Loucy (cell line): ENCODE data around the gene LRRC25.
"Not testable (repeated sequence)": the region's sequence is repeated elsewhere in the genome, so short reads cannot be mapped to it uniquely, and the experiment has no call there.

Experiments
- H2AFZ ChIP-seq: fragments of 200-600 bp; sonication (generic); 2 replicates; pipeline ENCODE4 v1.6.0; 2016; ENCODE audit warnings: antibody characterized with exemption, mild to moderate bottlenecking, low read length, moderate library complexity
- H3F3A ChIP-seq: fragments of 200-600 bp; 2 replicates; pipeline ENCODE4 v1.6.0; 2016; ENCODE audit warnings: antibody characterized with exemption, low read depth, mild to moderate bottlenecking
- H3K27me3 ChIP-seq: fragments of 200-600 bp; sonication (generic); 2 replicates; pipeline ENCODE4 v1.6.1; 2014; ENCODE audit warnings: low read length, mild to moderate bottlenecking; ENCODE audit not compliant: insufficient read depth, poor library complexity, severe bottlenecking
- H3K36me3 ChIP-seq: fragments of 200-600 bp; sonication (generic); 2 replicates; pipeline ENCODE4 v1.6.1; 2016; ENCODE audit warnings: low read length; ENCODE audit not compliant: insufficient read depth
- H3K4me1 ChIP-seq: fragments of 200-600 bp; sonication (generic); 2 replicates; pipeline ENCODE4 v1.5.1; 2014; ENCODE audit warnings: low read length, mild to moderate bottlenecking; ENCODE audit not compliant: insufficient read depth, poor library complexity, severe bottlenecking
- H3K4me2 ChIP-seq: fragments of 200-600 bp; sonication (generic); 2 replicates; pipeline ENCODE4 v1.6.0; 2014; ENCODE audit warnings: antibody characterized with exemption, low read length, low read depth, mild to moderate bottlenecking; ENCODE audit not compliant: poor library complexity, severe bottlenecking
- H3K4me3 ChIP-seq: fragments of 200-600 bp; sonication (generic); 2 replicates; pipeline ENCODE4 v1.5.1; 2014; ENCODE audit warnings: low read length, mild to moderate bottlenecking, mixed read lengths; ENCODE audit not compliant: poor library complexity, severe bottlenecking
- H3K79me2 ChIP-seq: fragments of 200-600 bp; sonication (generic); 2 replicates; pipeline ENCODE4 v1.6.1; 2014; ENCODE audit warnings: low read length; ENCODE audit not compliant: insufficient read depth
- H3K9ac ChIP-seq: fragments of 200-600 bp; sonication (generic); 2 replicates; pipeline ENCODE4 v1.6.0; 2014; ENCODE audit warnings: mild to moderate bottlenecking, low read depth, low read length, moderate library complexity; ENCODE audit not compliant: poor library complexity, severe bottlenecking
- H3K9me2 ChIP-seq: fragments of 200-600 bp; sonication (generic); replicated peaks from 2 replicates; pipeline ENCODE4 v1.6.1; 2016; ENCODE audit warnings: low read depth, low read length, mixed read lengths
- H3K9me3 ChIP-seq: fragments of 200-600 bp; sonication (generic); 2 replicates; pipeline ENCODE4 v1.6.1; 2014; ENCODE audit warnings: mild to moderate bottlenecking, antibody characterized with exemption, low read length, low read depth; ENCODE audit not compliant: insufficient read depth
- H4K20me1 ChIP-seq: fragments of 200-600 bp; sonication (generic); 2 replicates; pipeline ENCODE4 v1.6.0; 2014; ENCODE audit warnings: antibody characterized with exemption, low read length, mild to moderate bottlenecking; ENCODE audit not compliant: insufficient read depth, poor library complexity, severe bottlenecking
- EZH2phosphoT487 ChIP-seq: fragments of 200-600 bp; IDR thresholded peaks from 2 replicates; pipeline ENCODE4 v1.6.1; 2018; ENCODE audit warnings: antibody characterized with exemption, mild to moderate bottlenecking, moderate library complexity, borderline replicate concordance
- TF ChIP-seq, protein P1 (sequence below): fragments of 200-600 bp; sonication (generic); conservative IDR thresholded peaks from 2 replicates; pipeline ENCODE4 v1.5.1; 2014; ENCODE audit warnings: mild to moderate bottlenecking, antibody characterized with exemption, low read length

Gene LRRC25

GRCh38 chr19:18412610-18413239 lies 15.3 kb upstream of the LRRC25 start:
- Histone ChIP-seq H3K9ac (no peak overlapping the region), H3K79me2 (no peaks in the 10 kb centered on the region), H3K36me3 (no peaks in the 10 kb centered on the region), H4K20me1 (no peaks in the 10 kb centered on the region), H3K4me1 (peaks cover 40% of the 10 kb centered on the region), H3K9me3 (no peaks in the 10 kb centered on the region), H3K27me3 (no peaks in the 10 kb centered on the region), H3K4me3 (no peak overlapping the region), H3K9me2 (no peaks in the 10 kb centered on the region), H3K4me2 (no peak overlapping the region), H3F3A (peaks cover 17% of the 10 kb centered on the region; the same call in 1 of the 2 replicates), H2AFZ (no peak overlapping the region)
- TF ChIP-seq EZH2phosphoT487 = no peak
- TF ChIP-seq, protein P1, sequence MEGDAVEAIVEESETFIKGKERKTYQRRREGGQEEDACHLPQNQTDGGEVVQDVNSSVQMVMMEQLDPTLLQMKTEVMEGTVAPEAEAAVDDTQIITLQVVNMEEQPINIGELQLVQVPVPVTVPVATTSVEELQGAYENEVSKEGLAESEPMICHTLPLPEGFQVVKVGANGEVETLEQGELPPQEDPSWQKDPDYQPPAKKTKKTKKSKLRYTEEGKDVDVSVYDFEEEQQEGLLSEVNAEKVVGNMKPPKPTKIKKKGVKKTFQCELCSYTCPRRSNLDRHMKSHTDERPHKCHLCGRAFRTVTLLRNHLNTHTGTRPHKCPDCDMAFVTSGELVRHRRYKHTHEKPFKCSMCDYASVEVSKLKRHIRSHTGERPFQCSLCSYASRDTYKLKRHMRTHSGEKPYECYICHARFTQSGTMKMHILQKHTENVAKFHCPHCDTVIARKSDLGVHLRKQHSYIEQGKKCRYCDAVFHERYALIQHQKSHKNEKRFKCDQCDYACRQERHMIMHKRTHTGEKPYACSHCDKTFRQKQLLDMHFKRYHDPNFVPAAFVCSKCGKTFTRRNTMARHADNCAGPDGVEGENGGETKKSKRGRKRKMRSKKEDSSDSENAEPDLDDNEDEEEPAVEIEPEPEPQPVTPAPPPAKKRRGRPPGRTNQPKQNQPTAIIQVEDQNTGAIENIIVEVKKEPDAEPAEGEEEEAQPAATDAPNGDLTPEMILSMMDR = no peak

DNA sequence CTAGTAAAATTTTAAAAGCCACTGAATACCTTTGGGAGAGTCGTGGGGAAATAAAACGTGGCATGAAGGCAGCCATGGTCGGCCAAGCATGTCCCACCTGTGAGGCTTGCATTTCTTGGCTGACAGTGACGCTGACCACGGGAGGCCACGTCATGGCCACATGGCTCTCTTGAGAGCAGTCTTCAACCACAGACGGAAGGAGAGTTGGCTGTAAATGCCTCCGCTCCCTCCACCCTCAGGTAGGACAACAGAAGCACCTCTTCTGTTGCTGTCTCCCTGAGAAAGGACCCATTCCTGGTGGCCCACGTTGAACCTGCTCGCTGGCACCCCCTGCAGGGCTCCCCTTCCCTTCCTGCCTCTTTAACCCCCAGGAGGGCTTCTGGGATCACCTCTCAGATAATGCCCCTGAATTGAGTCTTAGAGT lies 10.6 kb upstream of the LRRC25 start:
- peak overlapping the region; percentile 6 for H3K4me3 ChIP-seq
- H3K9ac ChIP-seq = peak overlapping the region; percentile 39
- H2AFZ ChIP-seq = peak overlapping the region; percentile 89
- H3K4me2 ChIP-seq = peak overlapping the region; percentile 60
- no peaks in the 10 kb centered on the region for H3F3A ChIP-seq
- H3K9me2 ChIP-seq = no peaks in the 10 kb centered on the region
- H4K20me1 ChIP-seq = no peaks in the 10 kb centered on the region
- no peaks in the 10 kb centered on the region for H3K36me3 ChIP-seq
- peaks cover 4% of the 10 kb centered on the region for H3K4me1 ChIP-seq
- no peaks in the 10 kb centered on the region for H3K9me3 ChIP-seq
- no peaks in the 10 kb centered on the region for H3K79me2 ChIP-seq
- no peaks in the 10 kb centered on the region for H3K27me3 ChIP-seq
- TF ChIP-seq EZH2phosphoT487 = no peak
- TF ChIP-seq, protein P1 = peak; percentile 77

- H3K4me2 ChIP-seq = no peak overlapping the region
- H3K9me2 ChIP-seq = no peaks in the 10 kb centered on the region
- no peaks in the 10 kb centered on the region for H3K27me3 ChIP-seq
- H3K4me1 ChIP-seq = peaks cover 10% of the 10 kb centered on the region
- no peaks in the 10 kb centered on the region for H3F3A ChIP-seq
- H3K79me2 ChIP-seq = no peaks in the 10 kb centered on the region
- H3K4me3 ChIP-seq = no peak overlapping the region
- H3K36me3 ChIP-seq = no peaks in the 10 kb centered on the region
- H2AFZ ChIP-seq = no peak overlapping the region
- no peak for TF ChIP-seq EZH2phosphoT487
- TF ChIP-seq, protein P1 = no peak
- H3K9ac ChIP-seq = no peak overlapping the region
- H3K9me3 ChIP-seq = no peaks in the 10 kb centered on the region
- H4K20me1 ChIP-seq = no peaks in the 10 kb centered on the region
These were observed 9.3 kb upstream of the LRRC25 start for GRCh38 chr19:18406749-18407148.

GRCh38 chr19:18405754-18406153 lies 8.3 kb upstream of the LRRC25 start:
- not testable (repeated sequence) for H3K9ac ChIP-seq, H3F3A ChIP-seq, H3K79me2 ChIP-seq, H3K36me3 ChIP-seq, H4K20me1 ChIP-seq, H3K27me3 ChIP-seq, H2AFZ ChIP-seq, H3K9me2 ChIP-seq, H3K4me2 ChIP-seq, H3K4me3 ChIP-seq, H3K9me3 ChIP-seq
- peaks cover 11% of the 10 kb centered on the region for H3K4me1 ChIP-seq

DNA sequence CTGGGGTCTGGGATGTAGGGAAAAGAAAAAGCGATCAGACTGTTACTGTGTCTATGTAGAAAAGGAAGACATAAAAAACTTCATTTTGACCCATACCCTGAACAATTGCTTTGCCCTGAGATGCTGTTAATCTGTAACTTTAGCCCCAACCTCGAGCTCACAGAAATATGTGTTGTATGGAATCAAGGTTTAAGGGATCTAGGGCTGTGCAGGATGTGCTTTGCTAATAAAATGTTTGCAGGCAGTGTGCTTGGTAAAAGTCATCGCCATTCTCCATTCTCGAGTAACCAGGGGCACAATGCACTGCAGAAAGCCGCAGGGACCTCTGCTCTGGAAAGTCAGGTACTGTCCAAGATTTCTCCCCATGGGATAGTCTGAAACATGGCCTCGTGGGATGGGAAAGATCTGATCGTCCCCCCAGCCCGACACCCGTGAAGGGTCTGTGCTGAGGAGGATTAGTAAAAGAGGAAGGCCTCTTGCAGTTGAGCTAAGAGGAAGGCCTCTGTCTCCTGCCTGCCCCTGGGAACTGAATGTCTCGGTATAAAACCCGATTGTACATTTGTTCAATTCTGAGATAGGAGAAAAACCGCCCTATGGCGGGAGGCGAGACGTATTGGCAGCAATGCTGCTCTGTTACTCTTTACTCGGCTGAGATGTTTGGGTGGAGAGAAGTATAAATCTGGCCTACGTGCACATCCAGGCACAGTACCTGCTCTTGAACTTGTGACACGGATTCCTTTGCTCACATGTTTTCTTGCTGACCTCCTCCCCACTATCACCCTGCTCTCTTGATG lies 5.2 kb upstream of the LRRC25 start:
- not testable (repeated sequence) for H4K20me1 ChIP-seq, H3K36me3 ChIP-seq, H3K27me3 ChIP-seq, H2AFZ ChIP-seq, H3K9me2 ChIP-seq, H3F3A ChIP-seq, H3K4me3 ChIP-seq, H3K9me3 ChIP-seq, H3K4me1 ChIP-seq, H3K79me2 ChIP-seq
- Histone ChIP-seq H3K9ac (peak overlapping the region; percentile 51), H3K4me2 (peak overlapping the region; percentile 51)
